NCI-H1417 (cell line): ENCODE results near the gene CRELD1.
"Not testable (repeated sequence)": the region's sequence is repeated elsewhere in the genome, so short reads cannot be mapped to it uniquely, and the experiment has no call there.

Experiments used
- DNase-seq, 3 experiments: peaks; one replicate each; lab custom pipeline; 2025; lab: John Stamatoyannopoulos, UW

CRELD1 gene

GRCh38 chr3:9934993-9935392 is 1.4 kb downstream of the CRELD1 start:
- DNase-seq, result no peak

GRCh38 chr3:9935966-9936510 is 2.4 kb downstream of the CRELD1 start:
- no peak for DNase-seq

GRCh38 chr3:9937486-9938238 is 4.0 kb downstream of the CRELD1 start:
- DNase-seq, result no peak

- no peak for DNase-seq
Observed at GRCh38 chr3:9938966-9939365, 5.3 kb downstream of the CRELD1 start.

GRCh38 chr3:9939906-9940305 is 6.3 kb downstream of the CRELD1 start:
- not testable (repeated sequence) for DNase-seq

- DNase-seq, result no peak
Observed at GRCh38 chr3:9940746-9941145, 7.1 kb downstream of the CRELD1 start.

- DNase-seq, result no peak
Observed at GRCh38 chr3:9942164-9942563, 8.5 kb downstream of the CRELD1 start.

- no peak for DNase-seq
Observed at GRCh38 chr3:9942934-9943690, 9.5 kb downstream of the CRELD1 start.

GRCh38 chr3:9944271-9944670 is 10.6 kb downstream of the CRELD1 start:
- DNase-seq, result no peak

GRCh38 chr3:9945358-9945757 is 11.7 kb downstream of the CRELD1 start:
- DNase-seq, result no peak

- DNase-seq, result peak; percentile 60 to 82 (median 67)
Observed at GRCh38 chr3:9946112-9947024, 12.7 kb downstream of the CRELD1 start.

- peak; percentile 27 to 57 (median 28) for DNase-seq
Observed at GRCh38 chr3:9947025-9947995, 13.7 kb downstream of the CRELD1 start.

GRCh38 chr3:9948586-9948985 is 15.0 kb downstream of the CRELD1 start:
- no peak for DNase-seq

GRCh38 chr3:9949115-9949514 is 15.5 kb downstream of the CRELD1 start:
- no peak for DNase-seq

- no peak for DNase-seq
Observed at GRCh38 chr3:9949626-9950025, 16.0 kb downstream of the CRELD1 start.

- no peak for DNase-seq
Observed at GRCh38 chr3:9951126-9951525, 17.5 kb downstream of the CRELD1 start.

GRCh38 chr3:9951598-9951961 is 17.9 kb downstream of the CRELD1 start:
- DNase-seq, result no peak

- DNase-seq, result peak; percentile 30 to 61 (median 59)
Observed at GRCh38 chr3:9951962-9952805, 18.6 kb downstream of the CRELD1 start, which contains the start of gene PRRT3. TSS of gene PRRT3 (minus strand) at chr3:9952408. CDS start at chr3:9950115, 2,293 bp downstream.

- DNase-seq, result peak in 2 of 3 experiments; percentile 26 to 71
Observed at GRCh38 chr3:9955067-9955502, 21.5 kb downstream of the CRELD1 start.
